ENCODE results near the gene CCDC91. TPM values are rescaled to one million over a fixed set of nuclear protein-coding genes. Genes with fewer than 3 reads are reported as not detected.
A peak's percentile ranks its signal among the peaks of the same experiment; 100 is the strongest.
"Not testable (repeated sequence)": the region's sequence is repeated elsewhere in the genome, so short reads cannot be mapped to it uniquely, and the experiment has no call there.

The CCDC91 gene
- total RNA-seq, 4 donors from 2014 or later: 24.3 to 65.2 (median 34.3) TPM

GRCh38 chr12:28184375-28184774 lies 5.9 kb upstream of the CCDC91 start:
- Histone ChIP-seq H3K27me3 (no peaks in the 10 kb centered on the region), H3K4me3 (no peak overlapping the region), H3K27ac (no peak overlapping the region), H3K4me1 (peaks cover 0 to under 1% (median 0%) of the 10 kb centered on the region in 4 donors), H3K36me3 (no peaks in the 10 kb centered on the region), H3K9me3 (no peaks in the 10 kb centered on the region)
- TF ChIP-seq, protein P1, sequence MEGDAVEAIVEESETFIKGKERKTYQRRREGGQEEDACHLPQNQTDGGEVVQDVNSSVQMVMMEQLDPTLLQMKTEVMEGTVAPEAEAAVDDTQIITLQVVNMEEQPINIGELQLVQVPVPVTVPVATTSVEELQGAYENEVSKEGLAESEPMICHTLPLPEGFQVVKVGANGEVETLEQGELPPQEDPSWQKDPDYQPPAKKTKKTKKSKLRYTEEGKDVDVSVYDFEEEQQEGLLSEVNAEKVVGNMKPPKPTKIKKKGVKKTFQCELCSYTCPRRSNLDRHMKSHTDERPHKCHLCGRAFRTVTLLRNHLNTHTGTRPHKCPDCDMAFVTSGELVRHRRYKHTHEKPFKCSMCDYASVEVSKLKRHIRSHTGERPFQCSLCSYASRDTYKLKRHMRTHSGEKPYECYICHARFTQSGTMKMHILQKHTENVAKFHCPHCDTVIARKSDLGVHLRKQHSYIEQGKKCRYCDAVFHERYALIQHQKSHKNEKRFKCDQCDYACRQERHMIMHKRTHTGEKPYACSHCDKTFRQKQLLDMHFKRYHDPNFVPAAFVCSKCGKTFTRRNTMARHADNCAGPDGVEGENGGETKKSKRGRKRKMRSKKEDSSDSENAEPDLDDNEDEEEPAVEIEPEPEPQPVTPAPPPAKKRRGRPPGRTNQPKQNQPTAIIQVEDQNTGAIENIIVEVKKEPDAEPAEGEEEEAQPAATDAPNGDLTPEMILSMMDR (IDR thresholded peaks at IDR 0.05): no peak
- TF ChIP-seq POLR2A (IDR thresholded peaks at IDR 0.05): no peak
- no peak for DNase-seq

DNA sequence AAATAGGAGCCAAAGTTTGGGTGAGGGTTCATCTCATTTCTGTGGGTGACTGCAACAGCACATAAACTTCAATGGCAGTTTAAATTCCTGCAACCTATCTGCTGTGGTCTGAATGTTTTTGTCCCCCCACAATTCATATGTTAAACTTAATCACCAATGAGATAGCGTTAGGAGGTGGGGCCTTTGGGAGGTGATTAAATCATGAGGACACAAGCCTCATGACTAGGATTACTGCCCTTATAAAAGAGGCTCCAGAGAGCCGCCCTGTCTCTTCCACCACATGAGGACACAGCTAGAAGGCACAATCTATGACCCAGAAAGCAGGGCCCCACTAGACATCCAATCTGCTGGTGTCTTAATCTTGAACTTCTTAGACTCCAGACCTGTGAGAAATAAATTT lies 3.8 kb upstream of the CCDC91 start:
- no peaks in the 10 kb centered on the region for H3K36me3 ChIP-seq
- no peak overlapping the region for H3K27ac ChIP-seq
- H3K9me3 ChIP-seq: no peaks in the 10 kb centered on the region
- no peak for DNase-seq
- no peak for TF ChIP-seq POLR2A (IDR thresholded peaks at IDR 0.05)
- TF ChIP-seq, protein P1 (IDR thresholded peaks at IDR 0.05): no peak
- no peak overlapping the region for H3K4me3 ChIP-seq
- peaks cover 0 to 12% (median under 1%) of the 10 kb centered on the region in 4 donors for H3K4me1 ChIP-seq
- no peaks in the 10 kb centered on the region for H3K27me3 ChIP-seq

- Histone ChIP-seq H3K9me3 (no peaks in the 10 kb centered on the region), H3K4me3 (peak overlapping the region; percentile 84 to 94 (median 89)), H3K36me3 (no peaks in the 10 kb centered on the region), H3K4me1 (peaks cover 0 to 16% (median 2%) of the 10 kb centered on the region in 4 donors), H3K27me3 (no peaks in the 10 kb centered on the region), H3K27ac (peak overlapping the region; percentile 94 to 98 (median 96))
- TF ChIP-seq, protein P1 (IDR thresholded peaks at IDR 0.05): no peak
- TF ChIP-seq POLR2A (IDR thresholded peaks at IDR 0.05): no peak
- no peak for DNase-seq
Observed at GRCh38 chr12:28189784-28190320, 404 bp upstream of the CCDC91 start.

DNA sequence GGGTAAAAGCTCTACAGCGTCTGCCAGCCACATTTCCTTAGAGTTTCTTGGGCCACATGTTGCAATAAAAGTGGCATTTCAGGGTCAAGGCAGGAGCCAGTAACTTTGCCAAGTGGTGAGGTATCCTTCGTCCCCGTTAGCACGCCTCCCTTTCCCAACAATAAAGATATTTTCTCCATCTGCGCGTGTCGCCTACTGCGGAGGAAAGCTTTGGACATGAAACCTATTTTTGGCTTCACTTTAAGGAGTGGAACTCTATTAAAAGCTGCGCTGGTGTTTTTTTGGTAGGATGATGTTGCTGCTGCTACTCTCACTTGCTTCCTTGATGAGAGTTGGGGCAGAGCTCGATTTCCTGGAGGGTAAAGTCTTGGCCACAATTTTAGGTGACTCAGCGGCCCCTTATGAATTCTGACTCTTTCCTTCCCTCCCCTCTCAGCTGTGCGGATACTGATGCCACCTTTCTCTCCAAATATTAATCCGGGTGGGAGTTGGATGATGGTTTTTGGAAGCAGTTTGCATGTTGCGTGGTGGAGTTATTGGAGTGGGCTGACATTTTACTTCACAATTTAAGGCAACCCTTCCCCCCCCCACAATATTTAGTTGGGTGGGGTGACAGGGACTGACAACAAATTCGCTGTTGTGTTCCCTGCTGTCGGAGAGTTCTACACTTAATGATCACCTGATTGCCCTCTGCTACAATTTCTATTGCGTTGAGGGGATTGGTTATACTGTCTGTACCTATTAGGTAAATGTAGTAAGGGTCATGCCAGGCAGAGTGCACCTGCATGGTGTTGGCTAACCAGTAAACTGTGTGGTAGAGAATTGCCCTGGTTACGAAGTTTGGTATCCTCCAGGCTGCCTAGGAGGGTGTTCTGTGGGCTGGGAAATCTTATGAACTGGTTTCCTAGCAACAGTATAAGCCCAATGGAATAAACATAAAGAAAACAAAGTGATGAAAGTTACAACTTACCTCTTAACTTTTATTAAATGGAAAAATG lies 1.1 kb downstream of the CCDC91 start:
- DNase-seq: peak in 1 of 3 donors; percentile 18
- TF ChIP-seq POLR2A (IDR thresholded peaks at IDR 0.05): no peak
- TF ChIP-seq, protein P1 (IDR thresholded peaks at IDR 0.05): no peak
- H3K27me3 ChIP-seq: no peaks in the 10 kb centered on the region
- no peaks in the 10 kb centered on the region for H3K9me3 ChIP-seq
- H3K36me3 ChIP-seq: no peaks in the 10 kb centered on the region
- H3K4me1 ChIP-seq: peaks cover 0 to 16% (median 2%) of the 10 kb centered on the region in 4 donors
- peak overlapping the region; percentile 94 to 98 (median 96) for H3K27ac ChIP-seq
- H3K4me3 ChIP-seq: peak overlapping the region; percentile 84 to 94 (median 89)

GRCh38 chr12:28192125-28192524 lies 1.9 kb downstream of the CCDC91 start:
- Histone ChIP-seq H3K4me1 (peaks cover 0 to 16% (median 2%) of the 10 kb centered on the region in 4 donors), H3K4me3 (no peak overlapping the region), H3K36me3 (no peaks in the 10 kb centered on the region), H3K27ac (peak overlapping the region in 1 of 4 donors; percentile 97), H3K9me3 (no peaks in the 10 kb centered on the region), H3K27me3 (no peaks in the 10 kb centered on the region)
- no peak for DNase-seq
- no peak for TF ChIP-seq POLR2A (IDR thresholded peaks at IDR 0.05)
- TF ChIP-seq, protein P1 (IDR thresholded peaks at IDR 0.05): no peak

DNA sequence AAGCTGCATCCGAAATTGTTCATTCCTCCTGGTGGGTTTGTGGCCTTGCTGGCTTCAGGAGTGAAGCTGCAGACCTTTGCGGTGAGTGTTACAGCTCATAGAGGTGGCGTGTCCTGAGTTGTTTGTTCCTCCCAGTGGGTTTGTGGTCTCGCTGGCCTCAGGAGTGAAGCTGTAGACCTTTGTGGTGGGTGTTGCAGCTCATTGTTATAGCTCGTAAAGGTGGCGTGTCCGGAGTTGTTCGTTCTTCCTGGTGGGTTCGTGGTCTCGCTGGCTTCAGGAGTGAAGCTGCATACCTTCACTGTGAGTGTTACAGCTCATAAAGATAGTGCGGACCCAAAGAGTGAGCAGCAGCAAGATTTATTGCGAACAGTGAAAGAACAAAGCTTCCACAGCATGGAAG lies 4.4 kb downstream of the CCDC91 start:
- DNase-seq, H3K4me3 ChIP-seq, H3K9me3 ChIP-seq, H3K27ac ChIP-seq, H3K27me3 ChIP-seq, H3K36me3 ChIP-seq: not testable (repeated sequence)
- peaks cover 0 to 13% (median 2%) of the 10 kb centered on the region in 4 donors for H3K4me1 ChIP-seq

- H3K36me3 ChIP-seq, H3K27me3 ChIP-seq, DNase-seq: not testable (repeated sequence)
Observed at GRCh38 chr12:28201136-28201535, 10.9 kb downstream of the CCDC91 start.

More at GRCh38 chr12:28201136-28201535, 10.9 kb downstream of the CCDC91 start:
- not testable (repeated sequence) for H3K27ac ChIP-seq, H3K4me1 ChIP-seq, H3K4me3 ChIP-seq, H3K9me3 ChIP-seq

Measured in Peyer's patch (tissue), 4 donors.